H1 (cell line): ENCODE measurements around the gene MACROD2. TPM values are rescaled to one million over a fixed set of nuclear protein-coding genes. Genes with fewer than 3 reads are reported as not detected.

ENCODE experiments used
- CREB1 ChIP-seq: IDR thresholded peaks from 2 replicates; pipeline ENCODE4 v1.6.1; 2012; ENCODE audit warnings: inconsistent platforms
- MAX ChIP-seq: IDR thresholded peaks from 2 replicates; pipeline ENCODE4 v1.6.1; 2012; ENCODE audit warnings: inconsistent platforms
- polyA plus RNA-seq, 7 experiments: library from polyadenylated mRNA; depleted of rRNA in 3 of 7; stranded (reverse) in 5 of 7; unstranded in 2 of 7; fragments of >200 nt in 5 of 7; fragments of 200-250 nt in 2 of 7; gene quantifications; 1 replicate in 5 of 7; 2 replicates in 1 of 7; 4 replicates in 1 of 7; pipeline versions ENCODE4 v1.2.1 to v1.2.3, GENCODE V29; 2011 to 2013; ENCODE audit warnings: missing spikeins in 2 of 7, mixed read lengths in 2 of 7
- total RNA-seq: library from RNA; stranded (reverse); fragmentation: NEBNext Ultra II Directional; extraction: Animal tissue kit (Norgen Biotek cat#: 25700); gene quantifications from 2 replicates; pipeline ENCODE4 v1.2.1, GENCODE V29; 2021

Gene MACROD2
- total and polyA plus RNA-seq, 2 of the 8 experiments (the other 6 are each of a cell fraction or from before 2014, with no cell fraction given): 0.70 to 3.9 TPM

- no peak for TF ChIP-seq CREB1
- TF ChIP-seq MAX: no peak
Measured at GRCh38 chr20:14582855-14583254, 587.5 kb downstream of the MACROD2 start (continued).
